Neural progenitor cell (in vitro differentiated cells): ENCODE data around the gene BRAT1.

Experiments
- CTCF ChIP-seq: fragments of 200-600 bp; sonication (generic); IDR thresholded peaks from 2 replicates; pipeline ENCODE4 v1.5.1; 2017; ENCODE audit warnings: antibody characterized with exemption, mild to moderate bottlenecking
- EZH2phosphoT487 ChIP-seq: fragments of 200-600 bp; sonication (generic); IDR thresholded peaks from 2 replicates; pipeline ENCODE4 v1.6.1; 2017; ENCODE audit warnings: antibody characterized with exemption

GRCh38 chr7:2587778-2588177, 32.5 kb upstream of the BRAT1 start:
- TF ChIP-seq CTCF = no peak
- no peak for TF ChIP-seq EZH2phosphoT487
